Activated naive CD8-positive, alpha-beta T cell treated with anti-CD3 and anti-CD28 coated beads, Interleukin-2, amount 50 U/mL, for 16 hours (primary cell): ENCODE data around the gene LONP1.
"Not testable (repeated sequence)": the region's sequence is repeated elsewhere in the genome, so short reads cannot be mapped to it uniquely, and the experiment has no call there.

Experiments
- DNase-seq: peaks from one replicate; pipeline ENCODE4 v3.0.0-alpha.2; 2020; ENCODE audit warnings: low read depth, low spot score

LONP1 gene

GRCh38 chr19:5693195-5694166 is 26.5 kb downstream of the LONP1 start:
- DNase-seq = no peak

DNA sequence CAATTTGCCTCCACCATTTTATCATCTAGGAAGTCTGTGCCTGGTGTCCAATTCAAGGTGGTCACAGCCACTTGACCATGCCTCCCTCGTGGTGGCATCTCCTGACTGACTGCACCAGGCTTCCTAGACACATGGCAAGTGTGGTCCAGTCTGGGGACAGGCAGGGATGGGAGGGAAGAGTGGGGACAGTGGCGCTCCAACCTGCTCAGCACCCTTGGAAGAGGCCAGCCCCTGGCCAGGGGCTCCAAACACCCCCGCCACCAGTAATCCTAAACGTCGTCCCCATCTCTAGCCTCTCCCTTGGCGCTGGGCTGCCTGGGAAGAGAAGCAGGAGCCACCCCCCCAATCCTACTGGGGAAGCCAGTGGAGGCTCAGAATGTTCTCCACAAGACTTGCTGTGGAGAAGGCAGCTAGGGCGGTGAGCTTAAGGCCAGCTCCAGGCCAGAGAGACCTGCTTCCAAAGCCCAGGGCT is 27.2 kb downstream of the LONP1 start:
- DNase-seq = no peak

DNA sequence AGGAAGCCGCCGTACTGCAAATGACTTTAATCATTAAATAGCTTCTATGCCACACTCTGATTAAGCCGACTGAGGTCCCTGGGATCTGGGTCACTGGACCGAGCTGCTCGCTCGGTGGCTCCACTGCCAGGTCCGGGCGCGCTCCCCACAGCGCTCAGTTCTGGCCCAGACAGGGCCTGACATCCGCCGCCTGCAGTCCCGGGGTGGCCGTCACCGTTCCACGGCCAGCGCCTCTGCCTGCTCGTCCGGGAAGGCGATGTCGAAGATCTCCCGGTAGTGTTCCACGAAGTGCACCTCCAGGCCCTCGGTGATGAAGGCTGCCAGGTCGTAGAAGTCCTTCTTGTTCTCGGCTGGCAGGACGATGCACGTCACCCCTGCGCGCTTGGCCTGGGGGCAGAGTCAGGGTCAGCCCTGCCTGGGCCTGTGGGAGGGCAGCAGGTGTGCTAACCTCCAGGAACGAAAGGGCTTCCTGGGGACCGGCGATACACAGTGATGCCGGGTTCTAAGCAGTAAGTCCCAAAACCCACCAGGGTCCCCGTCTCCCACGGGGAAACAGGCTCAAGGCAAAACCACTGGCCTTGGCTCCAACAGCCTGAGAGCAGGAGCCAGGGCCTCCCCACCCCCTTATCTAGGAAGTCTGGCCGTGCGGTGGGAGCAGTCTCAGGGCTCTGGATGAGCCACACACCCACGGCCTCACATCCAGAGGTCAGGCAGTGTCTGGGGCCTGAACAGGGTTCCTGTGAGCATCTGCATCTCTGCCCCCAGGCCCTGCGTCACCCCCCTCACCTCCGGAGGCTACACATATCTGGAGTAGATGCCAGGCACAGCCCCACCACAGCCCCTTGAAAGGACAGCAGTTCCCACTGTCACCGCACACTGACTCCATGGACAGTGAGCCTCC is 27.9 kb downstream of the LONP1 start:
- no peak for DNase-seq

- no peak for DNase-seq
Measured at GRCh38 chr19:5690955-5691821, 28.8 kb downstream of the LONP1 start.

DNA sequence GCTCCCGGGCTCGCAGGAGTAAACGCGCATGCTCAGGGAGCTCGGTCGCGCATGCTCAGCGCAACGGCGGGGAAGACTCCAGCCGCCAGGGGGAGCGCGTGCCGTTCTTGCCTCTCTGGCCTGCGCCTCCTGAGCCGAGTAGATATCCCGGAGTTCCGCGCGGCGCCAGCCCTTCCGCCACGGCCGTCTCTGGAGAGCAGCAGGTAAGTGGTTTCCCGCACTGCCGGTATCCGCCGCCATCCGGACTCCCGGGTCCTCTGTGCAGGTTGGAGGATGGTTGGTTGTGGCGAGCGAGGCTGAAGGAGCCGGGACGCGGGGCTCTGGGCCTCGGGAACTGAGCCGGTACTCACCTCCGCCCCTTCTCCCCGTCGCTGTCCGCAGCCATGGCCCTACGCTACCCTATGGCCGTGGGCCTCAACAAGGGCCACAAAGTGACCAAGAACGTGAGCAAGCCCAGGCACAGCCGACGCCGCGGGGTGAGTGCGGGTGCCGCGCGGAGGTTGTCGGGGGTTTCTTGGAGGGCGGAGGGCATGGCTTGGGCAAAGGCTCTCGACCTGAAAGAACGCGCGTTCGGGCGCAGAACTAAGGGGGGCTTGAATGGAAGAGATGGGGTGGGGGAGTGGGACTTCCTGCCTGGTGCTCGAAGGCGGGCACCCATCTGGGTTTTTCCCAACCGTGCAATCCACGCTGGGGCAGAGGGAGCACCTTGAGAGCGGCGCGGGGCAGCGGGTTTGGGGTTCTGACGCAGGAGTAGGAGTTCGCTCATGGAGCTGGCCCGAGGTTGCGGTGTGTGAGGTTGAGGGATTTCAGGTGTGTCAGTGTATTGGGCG is 29.6 kb downstream of the LONP1 start, which contains the start of gene RPL36:
Gene RPL36 (plus strand): TSS at position 171 of the 830 bp plus-strand sequence. CDS start 213 bp downstream, at position 384.
- peak; percentile 96 for DNase-seq

DNA sequence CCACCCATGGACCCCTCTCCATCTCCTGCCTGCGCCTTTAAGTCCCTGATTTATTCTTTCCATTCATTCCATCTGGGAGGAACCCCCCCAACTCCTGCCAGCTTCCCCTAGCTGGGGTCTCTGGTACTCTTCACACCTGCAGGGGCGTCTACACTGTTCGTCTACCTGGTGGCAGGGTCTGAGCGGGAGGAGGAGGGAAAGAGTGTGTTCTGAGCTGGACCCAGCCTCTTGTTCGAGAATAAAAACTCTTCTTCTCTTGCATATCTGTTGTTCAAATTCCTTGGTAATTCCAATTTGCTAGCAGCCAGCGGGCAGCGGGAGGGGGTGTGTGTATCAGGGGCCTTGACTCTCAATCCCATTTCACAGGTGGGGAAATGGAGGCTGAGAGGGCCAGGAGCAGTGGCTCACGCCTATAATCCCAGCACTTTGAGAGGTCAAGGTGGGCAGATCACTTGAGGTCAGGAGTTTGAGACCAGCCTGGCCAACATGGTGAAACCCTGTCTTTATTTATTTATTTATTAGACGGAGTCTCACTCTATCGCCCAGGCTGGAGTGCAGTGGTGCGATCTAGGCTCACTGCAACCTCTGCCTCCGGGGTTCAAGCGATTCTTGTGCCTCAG is 31.6 kb downstream of the LONP1 start:
- not testable (repeated sequence) for DNase-seq

DNA sequence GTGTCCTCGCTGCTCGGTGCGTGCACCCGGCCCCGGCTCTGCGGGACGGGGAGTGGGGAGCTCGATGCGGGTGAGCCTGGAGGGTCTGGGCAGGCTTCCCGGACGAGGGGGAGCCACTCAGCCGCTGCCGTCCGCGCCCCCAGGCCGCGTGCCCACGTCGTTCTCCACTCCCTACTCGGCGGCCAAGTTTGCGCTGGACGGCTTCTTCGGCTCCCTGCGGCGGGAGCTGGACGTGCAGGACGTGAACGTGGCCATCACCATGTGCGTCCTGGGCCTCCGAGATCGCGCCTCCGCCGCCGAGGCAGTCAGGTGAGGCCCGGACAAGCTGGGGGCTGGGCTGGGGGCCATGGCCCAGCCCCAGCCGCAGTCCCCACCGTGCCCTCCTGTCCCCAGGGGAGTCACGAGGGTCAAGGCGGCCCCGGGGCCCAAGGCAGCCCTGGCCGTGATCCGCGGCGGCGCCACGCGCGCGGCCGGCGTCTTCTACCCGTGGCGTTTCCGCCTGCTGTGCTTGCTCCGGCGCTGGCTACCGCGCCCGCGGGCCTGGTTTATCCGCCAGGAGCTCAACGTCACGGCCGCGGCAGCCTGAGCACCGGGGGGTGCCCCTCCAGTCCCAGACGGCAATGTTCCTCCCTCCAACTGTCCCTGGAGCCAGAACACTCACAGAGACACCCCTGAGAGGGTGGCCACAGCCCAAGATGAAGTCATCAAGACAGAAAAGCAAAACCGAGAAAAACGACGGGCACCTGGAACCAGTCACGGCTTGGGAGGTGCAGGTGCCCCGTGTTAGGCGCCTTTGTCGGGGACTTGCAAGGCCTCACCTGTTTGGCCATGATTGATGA is 32.4 kb downstream of the LONP1 start:
- no peak for DNase-seq

- peak; percentile 99 for DNase-seq
Measured at GRCh38 chr19:5686647-5687359, 33.1 kb downstream of the LONP1 start.

DNA sequence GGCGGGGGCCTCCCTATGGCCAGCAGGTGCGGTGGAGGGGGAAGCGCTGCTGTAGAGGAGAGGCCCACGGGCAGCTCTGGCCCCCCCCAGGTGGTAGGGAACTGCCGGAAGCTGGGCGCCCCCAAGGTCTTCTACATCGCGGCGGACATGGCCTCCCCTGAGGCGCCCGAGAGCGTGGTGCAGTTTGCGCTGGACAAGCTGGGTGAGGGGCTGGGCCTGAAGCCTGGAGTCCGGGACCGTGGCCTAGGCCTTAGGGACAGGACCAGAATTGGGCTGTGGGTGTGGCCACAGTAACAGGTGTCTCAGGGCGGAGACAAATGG is 33.7 kb downstream of the LONP1 start:
- DNase-seq = no peak

- DNase-seq = no peak
Measured at GRCh38 chr19:5684694-5685430, 35.1 kb downstream of the LONP1 start.

DNA sequence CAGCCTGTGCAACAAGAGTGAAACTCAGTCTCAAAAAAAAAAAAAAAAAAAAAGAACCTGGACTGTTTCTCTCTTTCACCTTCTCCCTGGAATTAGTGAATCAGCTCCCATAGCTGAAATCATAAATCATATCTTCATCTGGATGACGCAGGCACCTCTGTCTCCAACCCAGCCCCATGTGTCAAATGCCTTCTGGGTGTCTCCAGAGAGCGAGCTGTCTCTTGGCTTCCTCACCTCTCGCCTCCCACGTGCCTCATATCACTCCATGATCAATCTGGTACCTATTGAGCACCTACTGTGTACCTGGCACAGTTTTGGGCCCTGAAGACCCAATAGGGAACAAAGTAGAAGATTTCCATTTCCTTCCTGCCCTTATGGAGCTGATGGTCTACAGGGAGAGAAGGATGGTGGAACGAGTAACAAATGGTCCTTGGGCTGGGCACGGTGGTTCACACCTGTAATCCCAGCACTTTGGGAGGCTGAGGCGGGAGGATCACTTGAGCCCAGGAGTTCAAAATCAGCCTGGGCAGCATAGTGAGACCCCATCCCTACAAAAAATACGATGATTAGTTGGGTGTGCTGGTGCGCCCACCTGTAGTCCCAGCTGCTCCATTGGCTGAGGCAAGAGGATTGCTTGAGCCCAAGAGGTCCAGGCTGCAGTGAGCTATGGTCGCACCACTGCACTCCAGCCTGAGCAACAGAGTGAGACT is 36.6 kb downstream of the LONP1 start:
- DNase-seq = no peak

- DNase-seq = no peak
Measured at GRCh38 chr19:5682107-5682482, 37.9 kb downstream of the LONP1 start.

DNA sequence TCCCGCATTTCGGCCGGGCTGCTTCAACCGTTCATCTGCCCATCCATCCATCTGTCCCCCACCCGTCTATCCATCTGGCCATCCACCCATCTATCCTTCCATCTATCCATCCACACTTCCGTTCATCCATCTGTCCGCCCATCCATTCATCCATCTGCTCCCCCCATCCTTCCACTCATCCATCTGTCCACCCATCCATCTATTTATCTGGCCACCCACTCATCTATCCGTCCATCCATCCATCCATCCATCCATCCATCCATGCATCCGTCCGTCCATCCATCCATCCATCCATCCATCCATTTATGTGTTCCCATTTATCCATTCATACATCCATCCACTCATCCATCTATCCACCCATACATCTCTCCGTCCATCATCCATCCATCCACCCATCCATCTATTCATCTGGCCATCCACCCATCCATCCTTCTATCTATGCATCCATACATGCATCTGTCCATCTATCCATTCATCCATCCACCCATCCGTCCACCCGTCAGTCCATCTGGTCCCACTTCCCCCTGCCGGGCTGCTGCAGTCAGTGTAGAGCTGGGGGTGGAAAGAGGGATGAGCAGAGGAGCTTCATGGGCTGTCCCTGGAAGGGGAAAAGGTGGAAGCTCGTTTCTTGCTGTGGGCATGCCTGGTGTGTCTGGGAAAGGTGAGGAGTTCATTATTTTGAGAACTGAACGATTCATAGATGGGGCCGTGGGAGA is 38.4 kb downstream of the LONP1 start:
- no peak for DNase-seq

GRCh38 chr19:5680437-5681368 is 39.2 kb downstream of the LONP1 start, which contains the start of the genes HSD11B1L and MICOS13:
Gene HSD11B1L, plus strand, starts transcription at chr19:5681027. Its CDS starts 3,806 bp downstream, at chr19:5684833.
Gene MICOS13, minus strand, starts transcription at chr19:5680516. Its CDS starts 30 bp downstream, at chr19:5680486.
- peak; percentile 95 for DNase-seq

GRCh38 chr19:5680084-5680436 is 39.9 kb downstream of the LONP1 start:
- DNase-seq = no peak
